ENCODE measurements around the gene TMEM205. TPM values are rescaled to one million over a fixed set of nuclear protein-coding genes. Genes with fewer than 3 reads are reported as not detected.

TMEM205 gene
- total RNA-seq: 51.1 and 82.2 TPM in 2 replicates

GRCh38 chr19:11346104-11346940, at the start of gene TMEM205, which contains the start of gene CCDC159:
Gene TMEM205, minus strand, starts transcription at chr19:11346268. Its CDS starts 649 bp downstream, at chr19:11345619.
Gene CCDC159, plus strand, starts transcription at chr19:11346519. Its CDS starts 88 bp downstream, at chr19:11346607.

GRCh38 chr19:11374433-11375142, 28.5 kb upstream of the TMEM205 start, which contains the start of gene SWSAP1:
Gene SWSAP1, plus strand, starts transcription at chr19:11374666. Its CDS starts 15 bp downstream, at chr19:11374681.

GRCh38 chr19:11355160-11356073, 9.3 kb upstream of the TMEM205 start, which contains the start of gene PLPPR2:
Gene PLPPR2, plus strand, starts transcription at chr19:11355432. Its CDS starts 2,242 bp downstream, at chr19:11357674.

GRCh38 chr19:11339254-11340098, 6.6 kb downstream of the TMEM205 start, which contains the start of gene RAB3D:
Gene RAB3D, minus strand, starts transcription at chr19:11339657. Its CDS starts 2,258 bp downstream, at chr19:11337399.

GRCh38 chr19:11295665-11296245, 50.3 kb downstream of the TMEM205 start, which contains the start of gene TSPAN16:
Gene TSPAN16, plus strand, starts transcription at chr19:11296160. Its CDS starts 138 bp downstream, at chr19:11296298.

Other genes with a start within 250 kb of the TMEM205 start
- gene SPC24, start 190.5 kb downstream of the TMEM205 start, total RNA-seq: 4.2 and 9.0 TPM in 2 replicates
- 378 and 380 TPM in 2 replicates for gene KANK2, start 148.7 kb downstream of the TMEM205 start, total RNA-seq
- gene ANGPTL8, start 106.6 kb downstream of the TMEM205 start, total RNA-seq: not detected in 2 replicates
- 15.9 and 19.3 TPM in 2 replicates for gene DOCK6, start 83.7 kb downstream of the TMEM205 start, total RNA-seq
- gene TSPAN16, start 50.1 kb downstream of the TMEM205 start, total RNA-seq: not detected in 2 replicates
- gene RAB3D, start 6.6 kb downstream of the TMEM205 start, total RNA-seq: 23.7 and 24.3 TPM in 2 replicates
- gene CCDC159, start 251 bp upstream of the TMEM205 start, total RNA-seq: 6.1 and 10.5 TPM in 2 replicates
- gene PLPPR2, start 9.2 kb upstream of the TMEM205 start, total RNA-seq: 24.2 and 26.5 TPM in 2 replicates
- gene SWSAP1, start 28.4 kb upstream of the TMEM205 start, total RNA-seq: 0.97 TPM in 2 replicates
- gene EPOR, start 38.0 kb upstream of the TMEM205 start, total RNA-seq: 2.3 and 2.8 TPM in 2 replicates
- gene RGL3, start 73.0 kb upstream of the TMEM205 start, total RNA-seq: 0.16 and 1.6 TPM in 2 replicates
- gene ODAD3, start 88.9 kb upstream of the TMEM205 start, total RNA-seq: 0.32 and 0.36 TPM in 2 replicates
- 131 and 134 TPM in 2 replicates for gene PRKCSH, start 89.4 kb upstream of the TMEM205 start, total RNA-seq
- 0.73 TPM in 1 of 2 replicates, not detected in the other for gene ELAVL3, start 134.8 kb upstream of the TMEM205 start, total RNA-seq
- gene ZNF653, start 159.6 kb upstream of the TMEM205 start, total RNA-seq: 5.2 and 6.8 TPM in 2 replicates
- 28.8 and 33.6 TPM in 2 replicates for gene ECSIT, start 182.9 kb upstream of the TMEM205 start, total RNA-seq
- 8.4 and 13.2 TPM in 2 replicates for gene CNN1, start 192.6 kb upstream of the TMEM205 start, total RNA-seq
- gene ELOF1, start 213.0 kb upstream of the TMEM205 start, total RNA-seq: 30.8 TPM in 2 replicates
- gene ACP5, start 231.4 kb upstream of the TMEM205 start, total RNA-seq: 0.61 and 1.3 TPM in 2 replicates